Progenitor cell of endocrine pancreas (in vitro differentiated cells): ENCODE data around the gene DUSP16. TPM values are rescaled to one million over a fixed set of nuclear protein-coding genes. Genes with fewer than 3 reads are reported as not detected.

Experiments used
- DNase-seq: peaks from one replicate; pipeline ENCODE4 v3.0.0; 2021; ENCODE audit warnings: low spot score; ENCODE audit not compliant: unreplicated experiment
- H3K27ac Mint-ChIP-seq: 2 replicates; pipeline ENCODE4 v1.8.0; 2021; ENCODE audit warnings: mild to moderate bottlenecking, moderate library complexity, mixed read lengths
- H3K27me3 Mint-ChIP-seq: 2 replicates; pipeline ENCODE4 v1.8.0; 2021; ENCODE audit warnings: mixed read lengths
- H3K36me3 Mint-ChIP-seq: 2 replicates; pipeline ENCODE4 v1.8.0; 2022; ENCODE audit warnings: mixed read lengths; ENCODE audit not compliant: insufficient read depth
- H3K4me1 Mint-ChIP-seq: 2 replicates; pipeline ENCODE4 v1.8.0; 2021; ENCODE audit warnings: low read depth, mixed read lengths
- H3K4me3 Mint-ChIP-seq: 2 replicates; pipeline ENCODE4 v1.8.0; 2021; ENCODE audit warnings: low read depth, mild to moderate bottlenecking, moderate library complexity, mixed read lengths
- H3K9me3 Mint-ChIP-seq: 2 replicates; pipeline ENCODE4 v1.8.0; 2021; ENCODE audit warnings: low read depth, mixed read lengths
- total RNA-seq: library from RNA; stranded (reverse); gene quantifications from 2 replicates; pipeline ENCODE4 v1.2.1, GENCODE V29; 2021
- TF ChIP-seq, protein P1 (sequence below): fragments of 200-600 bp; sonication (generic); IDR thresholded peaks from one replicate; pipeline ENCODE4 v1.5.0; 2021; ENCODE audit warnings: antibody characterized with exemption, mild to moderate bottlenecking; ENCODE audit not compliant: unreplicated experiment

DUSP16 gene
- total RNA-seq, 1 donor from 2014 or later: 67.5 TPM

DNA sequence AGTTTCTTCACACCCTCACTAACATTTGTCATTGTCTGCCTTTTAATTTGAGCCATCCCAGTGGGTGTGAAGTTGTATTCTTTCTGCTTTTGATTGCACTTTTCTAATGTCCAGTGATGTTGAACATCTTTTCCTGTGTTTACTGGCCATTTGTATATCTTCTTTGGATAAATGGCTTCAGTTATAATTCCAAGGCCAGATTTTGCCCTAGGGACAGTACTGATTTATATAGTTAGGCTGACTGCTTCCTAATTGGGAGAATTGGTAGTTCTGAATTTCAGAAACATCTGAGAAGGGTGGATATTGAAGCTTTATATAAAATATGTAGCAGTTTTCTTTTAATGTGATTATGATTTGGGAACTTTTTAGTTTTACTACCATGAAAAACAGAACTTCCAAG is 108.3 kb downstream of the DUSP16 start:
- no peak for DNase-seq
- TF ChIP-seq, protein P1, sequence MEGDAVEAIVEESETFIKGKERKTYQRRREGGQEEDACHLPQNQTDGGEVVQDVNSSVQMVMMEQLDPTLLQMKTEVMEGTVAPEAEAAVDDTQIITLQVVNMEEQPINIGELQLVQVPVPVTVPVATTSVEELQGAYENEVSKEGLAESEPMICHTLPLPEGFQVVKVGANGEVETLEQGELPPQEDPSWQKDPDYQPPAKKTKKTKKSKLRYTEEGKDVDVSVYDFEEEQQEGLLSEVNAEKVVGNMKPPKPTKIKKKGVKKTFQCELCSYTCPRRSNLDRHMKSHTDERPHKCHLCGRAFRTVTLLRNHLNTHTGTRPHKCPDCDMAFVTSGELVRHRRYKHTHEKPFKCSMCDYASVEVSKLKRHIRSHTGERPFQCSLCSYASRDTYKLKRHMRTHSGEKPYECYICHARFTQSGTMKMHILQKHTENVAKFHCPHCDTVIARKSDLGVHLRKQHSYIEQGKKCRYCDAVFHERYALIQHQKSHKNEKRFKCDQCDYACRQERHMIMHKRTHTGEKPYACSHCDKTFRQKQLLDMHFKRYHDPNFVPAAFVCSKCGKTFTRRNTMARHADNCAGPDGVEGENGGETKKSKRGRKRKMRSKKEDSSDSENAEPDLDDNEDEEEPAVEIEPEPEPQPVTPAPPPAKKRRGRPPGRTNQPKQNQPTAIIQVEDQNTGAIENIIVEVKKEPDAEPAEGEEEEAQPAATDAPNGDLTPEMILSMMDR: no peak
- H3K4me1 Mint-ChIP-seq: peaks cover 3% of the 10 kb centered on the region
- no peaks in the 10 kb centered on the region for H3K27me3 Mint-ChIP-seq
- no peak overlapping the region for H3K27ac Mint-ChIP-seq
- peaks cover 3% of the 10 kb centered on the region for H3K9me3 Mint-ChIP-seq
- peaks cover 4% of the 10 kb centered on the region for H3K36me3 Mint-ChIP-seq
- H3K4me3 Mint-ChIP-seq: no peak overlapping the region

DNA sequence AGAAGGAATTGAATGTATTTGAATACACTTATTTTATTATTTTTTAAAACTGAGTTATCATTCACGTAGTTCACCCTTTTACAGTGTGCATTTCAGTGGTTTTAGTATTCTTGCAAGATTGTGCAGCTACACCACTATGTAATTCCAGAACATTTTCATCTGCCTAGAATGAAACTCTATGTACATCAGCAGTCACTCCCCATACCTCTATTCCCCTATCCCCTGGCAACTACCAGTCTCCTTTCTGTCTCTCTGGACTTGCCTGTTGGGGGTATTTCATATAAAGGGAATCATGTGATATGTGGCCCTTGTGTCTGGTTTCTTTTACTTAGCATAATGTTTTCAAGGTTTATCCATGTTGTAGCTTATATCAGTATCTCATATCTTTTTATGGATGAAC is 109.0 kb downstream of the DUSP16 start:
- no peak for DNase-seq
- Mint-ChIP-seq H3K9me3 (peaks cover 3% of the 10 kb centered on the region), H3K4me3 (no peak overlapping the region), H3K4me1 (peaks cover 3% of the 10 kb centered on the region), H3K27me3 (no peaks in the 10 kb centered on the region), H3K36me3 (peaks cover 4% of the 10 kb centered on the region), H3K27ac (no peak overlapping the region)
- TF ChIP-seq, protein P1: no peak

DNA sequence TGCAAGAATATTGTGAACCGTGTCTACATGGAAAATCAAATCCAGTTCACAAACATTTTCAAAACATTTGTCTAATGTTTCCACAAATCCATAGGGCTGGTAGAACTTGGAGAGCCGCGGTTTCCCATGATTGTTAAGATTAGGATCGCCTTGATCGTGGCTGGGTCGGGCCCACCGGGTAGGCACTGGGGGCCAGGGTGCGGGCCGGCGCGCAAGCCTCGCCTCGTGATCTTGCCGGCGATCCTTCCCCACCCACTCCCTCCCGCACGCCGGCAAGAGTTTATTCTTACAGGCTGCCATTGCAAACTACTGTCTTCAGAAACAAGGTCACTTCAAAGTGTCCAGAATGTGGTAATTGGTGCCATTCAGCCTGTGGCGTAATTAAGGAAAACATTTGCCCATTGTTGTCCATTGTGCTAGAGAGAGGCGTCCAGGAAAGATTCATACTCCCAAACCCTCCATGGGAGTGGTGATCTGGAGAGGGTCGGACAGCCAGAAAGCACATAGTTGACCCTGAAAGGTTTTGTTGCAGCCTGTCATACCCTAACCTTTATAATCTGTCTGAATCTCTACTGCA is 110.2 kb downstream of the DUSP16 start:
- Mint-ChIP-seq H3K27me3 (no peaks in the 10 kb centered on the region), H3K4me1 (peaks cover 3% of the 10 kb centered on the region), H3K36me3 (peaks cover 4% of the 10 kb centered on the region), H3K4me3 (no peak overlapping the region), H3K27ac (no peak overlapping the region), H3K9me3 (peaks cover 3% of the 10 kb centered on the region)
- no peak for DNase-seq
- TF ChIP-seq, protein P1: no peak

DNA sequence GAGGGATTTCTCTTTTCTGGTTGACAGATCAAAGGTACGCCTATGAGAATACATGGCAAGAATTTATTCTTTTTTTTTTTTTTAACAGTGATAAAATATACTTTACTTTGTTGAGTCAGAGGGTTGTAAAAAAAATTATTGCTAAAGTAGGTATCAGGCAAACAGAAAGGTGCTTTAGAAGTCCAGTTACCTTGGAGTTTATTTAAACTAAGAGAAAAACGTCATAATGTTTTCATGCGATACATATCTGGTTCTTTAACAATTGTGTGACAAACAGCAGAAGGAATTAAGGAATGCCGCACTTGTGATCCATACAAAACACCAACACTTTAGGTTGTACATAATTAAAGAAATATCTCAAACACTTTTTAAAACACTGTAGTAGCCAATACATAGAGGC is 111.6 kb downstream of the DUSP16 start:
- Mint-ChIP-seq H3K4me1 (peaks cover 3% of the 10 kb centered on the region), H3K27ac (no peak overlapping the region), H3K36me3 (peaks cover 1% of the 10 kb centered on the region), H3K27me3 (no peaks in the 10 kb centered on the region), H3K9me3 (no peaks in the 10 kb centered on the region), H3K4me3 (no peak overlapping the region)
- TF ChIP-seq, protein P1: no peak
- no peak for DNase-seq

DNA sequence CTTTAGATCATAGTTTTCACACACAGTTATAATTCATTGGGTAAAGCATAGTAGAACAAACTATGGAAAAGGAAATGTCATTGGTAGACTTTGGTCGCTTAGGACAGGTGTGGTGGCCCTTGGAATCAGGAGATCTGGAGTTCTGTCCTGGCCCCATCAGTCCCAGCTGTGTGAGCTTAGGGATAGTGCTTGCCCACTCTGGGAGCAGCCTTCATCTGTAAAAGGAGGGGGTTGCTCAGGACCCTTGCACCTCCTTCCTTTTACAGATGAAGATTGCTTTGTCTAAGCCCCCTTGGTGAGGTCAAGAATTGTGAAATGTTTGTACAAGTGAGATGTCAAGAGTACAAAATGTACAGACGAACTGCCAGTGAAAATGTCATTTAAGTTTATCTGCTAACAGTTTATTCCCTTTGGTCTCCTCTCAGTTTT is 112.6 kb downstream of the DUSP16 start:
- H3K9me3 Mint-ChIP-seq: no peaks in the 10 kb centered on the region
- peaks cover 1% of the 10 kb centered on the region for H3K36me3 Mint-ChIP-seq
- TF ChIP-seq, protein P1: no peak
- no peaks in the 10 kb centered on the region for H3K27me3 Mint-ChIP-seq
- no peak for DNase-seq
- H3K4me3 Mint-ChIP-seq: no peak overlapping the region
- H3K4me1 Mint-ChIP-seq: peaks cover 3% of the 10 kb centered on the region
- no peak overlapping the region for H3K27ac Mint-ChIP-seq
